Activated naive CD4-positive, alpha-beta T cell treated with Interleukin-2 at 50 U/mL for 16 hours (primary cell): ENCODE measurements around the gene CYP26A1.
A peak's percentile ranks its signal among the peaks of the same experiment; 100 is the strongest.
"Not testable (repeated sequence)": the region's sequence is repeated elsewhere in the genome, so short reads cannot be mapped to it uniquely, and the experiment has no call there.

Experiments used
- DNase-seq: peaks from one replicate; pipeline ENCODE4 v3.0.0-alpha.2; 2020

The CYP26A1 gene

GRCh38 chr10:93080350-93081046 lies 6.8 kb downstream of the CYP26A1 start:
- DNase-seq = peak; percentile 55

DNA sequence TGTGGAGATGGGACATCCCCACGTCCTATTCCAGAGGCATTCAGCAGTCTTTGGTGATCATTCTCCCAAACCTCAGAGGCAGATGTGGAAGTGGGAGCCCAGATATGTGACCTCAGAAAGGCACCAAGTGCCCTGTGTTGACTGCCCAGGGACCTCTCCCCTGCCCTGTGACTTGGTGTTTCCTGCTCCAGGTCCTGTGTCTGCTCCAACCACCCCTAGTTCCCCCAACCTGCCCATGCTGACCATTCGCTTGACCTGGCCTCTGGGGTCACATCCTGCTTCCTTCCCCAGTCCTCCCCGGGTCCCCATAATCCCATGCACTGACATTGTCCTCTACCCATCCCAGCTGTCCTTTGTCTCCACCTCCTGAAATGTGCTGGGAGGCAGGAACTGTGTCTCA lies 7.6 kb downstream of the CYP26A1 start:
- no peak for DNase-seq

DNA sequence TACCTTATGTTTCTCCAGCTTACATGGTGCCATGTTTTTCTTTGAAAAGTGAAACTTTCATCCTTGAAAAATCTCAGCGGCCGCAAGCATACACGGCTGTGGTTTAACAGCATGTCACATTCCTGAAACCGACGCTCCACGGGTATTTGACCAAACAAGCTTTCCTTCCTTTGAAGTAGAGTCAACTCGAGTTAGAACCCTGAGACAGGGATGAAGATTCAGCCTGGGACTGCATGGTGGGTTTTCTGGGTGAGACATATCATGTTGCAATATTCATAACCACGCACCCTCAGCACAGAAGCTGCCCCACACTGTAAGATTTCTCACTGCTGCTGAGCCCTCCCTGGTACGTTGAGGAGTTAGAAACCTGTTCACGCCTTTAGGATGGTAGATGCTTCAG lies 8.1 kb downstream of the CYP26A1 start:
- no peak for DNase-seq

GRCh38 chr10:93083743-93084539 lies 10.2 kb downstream of the CYP26A1 start:
- DNase-seq = no peak

DNA sequence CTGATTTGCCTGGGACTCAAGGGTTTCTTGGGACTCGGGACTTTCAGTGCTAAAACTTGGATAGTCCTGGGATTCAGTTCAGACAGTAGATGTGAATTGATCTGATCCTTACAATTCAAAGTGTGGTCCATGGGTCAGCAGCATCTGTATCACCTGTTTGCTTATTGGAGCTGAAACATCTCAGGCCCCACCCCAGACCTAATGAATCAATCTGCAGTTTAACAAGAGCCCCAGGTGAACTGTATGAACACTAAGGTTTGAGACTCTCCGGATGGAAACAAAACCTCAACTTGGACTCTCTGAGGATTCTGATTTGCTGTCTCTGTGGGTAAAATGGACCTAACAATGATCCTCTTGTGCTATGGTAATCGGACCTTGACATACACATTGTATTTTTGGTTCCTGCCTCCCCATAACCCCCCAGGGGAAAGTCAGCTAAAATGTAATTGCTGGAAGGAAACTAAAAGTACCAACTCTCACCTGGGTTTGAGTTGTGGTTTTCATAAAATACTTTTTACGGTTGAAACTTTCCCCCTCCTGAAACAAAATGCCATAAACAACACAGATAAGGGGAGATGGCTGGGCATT lies 11.7 kb downstream of the CYP26A1 start:
- DNase-seq = no peak

GRCh38 chr10:93086289-93086688 lies 12.6 kb downstream of the CYP26A1 start:
- DNase-seq = no peak

DNA sequence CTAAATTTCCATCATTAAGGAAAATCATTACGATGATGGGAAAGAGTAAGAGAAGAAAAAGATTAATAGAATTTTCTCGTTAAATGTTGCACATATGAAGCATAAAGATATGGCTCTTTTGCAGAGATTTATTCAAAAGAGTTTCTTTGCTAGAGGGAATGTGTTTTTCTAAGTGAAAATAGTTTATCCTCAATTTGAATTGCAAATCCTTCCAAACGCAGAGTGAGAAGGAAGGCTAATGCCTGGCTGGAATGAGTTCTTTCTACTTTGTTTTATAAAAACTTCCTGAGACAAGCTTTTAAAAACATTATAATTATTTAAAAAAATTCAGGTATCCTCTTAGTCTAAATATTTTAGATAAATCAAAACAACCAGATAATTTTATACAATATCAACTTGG lies 14.2 kb downstream of the CYP26A1 start:
- no peak for DNase-seq

GRCh38 chr10:93088466-93088865 lies 14.8 kb downstream of the CYP26A1 start:
- no peak for DNase-seq

- no peak for DNase-seq
Measured at GRCh38 chr10:93090619-93091018, 16.9 kb downstream of the CYP26A1 start.

- DNase-seq = no peak
Measured at GRCh38 chr10:93091960-93092359, 18.3 kb downstream of the CYP26A1 start.

DNA sequence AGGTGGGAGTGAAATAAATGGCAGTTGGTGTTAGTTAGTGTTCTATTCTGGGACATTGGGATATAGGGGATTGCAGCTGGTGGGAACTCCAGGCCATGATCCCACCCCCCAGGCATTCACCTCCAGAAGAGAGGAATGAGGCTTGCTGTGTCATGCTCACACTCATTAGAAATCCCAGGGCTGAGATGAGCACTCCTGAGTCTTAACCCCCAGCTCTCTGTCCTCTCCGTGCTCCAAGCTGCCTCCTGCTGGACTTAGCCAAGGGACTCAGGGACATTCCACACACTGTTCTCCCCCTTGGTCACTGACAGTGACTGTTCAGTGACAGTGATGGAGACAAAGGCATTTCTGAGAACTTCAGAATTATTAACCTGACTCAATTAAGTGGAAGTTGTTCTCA lies 21.5 kb downstream of the CYP26A1 start:
- no peak for DNase-seq

DNA sequence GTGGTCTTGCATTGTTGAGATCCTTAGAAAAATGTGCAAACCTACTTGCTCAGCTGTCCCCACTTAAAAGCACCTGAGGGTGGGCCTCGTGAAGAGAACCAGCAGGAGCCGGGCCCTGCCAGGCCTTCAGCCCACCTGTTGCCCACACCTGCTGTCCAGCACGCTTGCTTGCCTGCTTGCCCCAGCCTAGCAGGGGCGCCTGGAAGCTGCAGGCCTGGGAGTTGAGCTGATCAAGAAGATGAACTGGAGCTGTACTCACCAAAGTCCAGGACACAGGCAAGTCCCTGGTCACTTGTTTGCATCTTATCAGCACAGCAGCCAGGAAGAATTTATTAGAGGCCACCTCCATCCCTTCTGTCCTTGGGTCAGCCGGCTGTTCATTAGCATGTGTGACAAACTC lies 23.2 kb downstream of the CYP26A1 start:
- no peak for DNase-seq

- no peak for DNase-seq
Measured at GRCh38 chr10:93097386-93097785, 23.7 kb downstream of the CYP26A1 start.

GRCh38 chr10:93098816-93099215 lies 25.1 kb downstream of the CYP26A1 start:
- DNase-seq = no peak

- no peak for DNase-seq
Measured at GRCh38 chr10:93099670-93100069, 26.0 kb downstream of the CYP26A1 start.

GRCh38 chr10:93101148-93101547 lies 27.5 kb downstream of the CYP26A1 start:
- not testable (repeated sequence) for DNase-seq

DNA sequence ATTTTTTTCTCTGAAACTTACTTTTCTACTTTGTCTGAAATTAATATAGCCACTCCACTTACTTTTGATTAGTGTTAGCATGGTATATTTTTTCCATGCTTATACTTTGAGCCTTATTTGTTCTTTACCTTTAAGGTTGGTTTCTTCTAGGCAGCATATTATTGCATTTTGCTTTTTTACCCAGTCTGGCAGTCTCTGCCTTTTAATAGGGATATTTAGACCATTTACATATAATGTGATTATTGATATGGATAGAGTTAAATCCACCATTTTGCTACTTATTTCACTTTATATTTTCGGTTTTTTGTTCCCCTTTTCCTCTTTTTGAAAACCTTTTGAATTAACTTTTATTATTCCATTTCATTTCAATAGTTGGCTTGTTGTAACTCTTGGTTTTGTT lies 30.3 kb downstream of the CYP26A1 start:
- no peak for DNase-seq

- DNase-seq = no peak
Measured at GRCh38 chr10:93106631-93107072, 33.0 kb downstream of the CYP26A1 start.

GRCh38 chr10:93110472-93111146 lies 36.9 kb downstream of the CYP26A1 start:
- DNase-seq = no peak

- no peak for DNase-seq
Measured at GRCh38 chr10:93113042-93113441, 39.3 kb downstream of the CYP26A1 start.

- peak; percentile 71 for DNase-seq
Measured at GRCh38 chr10:93115661-93116383, 42.1 kb downstream of the CYP26A1 start.

- DNase-seq = no peak
Measured at GRCh38 chr10:93121311-93121710, 47.6 kb downstream of the CYP26A1 start.

DNA sequence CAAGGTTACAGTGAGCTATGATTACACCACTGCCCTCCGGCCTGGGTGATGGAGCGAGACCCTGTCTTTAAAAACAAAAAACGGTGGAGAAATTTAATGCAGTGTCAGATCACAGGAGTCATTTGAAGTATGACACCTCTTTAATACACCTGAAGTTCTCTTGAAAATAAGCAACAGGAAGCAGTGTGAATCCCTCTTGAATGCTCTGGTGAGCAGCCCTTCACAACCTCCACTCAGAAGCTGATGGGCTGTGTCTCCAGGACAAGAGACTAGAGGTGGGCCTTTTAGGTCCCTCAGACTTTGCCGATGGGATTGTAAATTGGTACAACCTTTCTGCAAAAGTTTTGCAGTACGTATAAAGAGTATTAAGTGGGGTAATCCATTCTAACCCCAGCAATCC lies 50.1 kb downstream of the CYP26A1 start:
- DNase-seq = no peak
